MCF 10A (cell line): Measurements from ENCODE around the gene NGF. TPM values are rescaled to one million over a fixed set of nuclear protein-coding genes. Genes with fewer than 3 reads are reported as not detected.

Source experiments
- BruUV-seq: library from RNA; stranded (reverse); fragments of 400-500 nt; replicated peaks from 2 replicates; lab custom pipeline; 2021; lab: Mats Ljungman, UMichigan
- CTCF ChIA-PET: fragments of 300-600 bp; sonication (Branson Sonifier 250); formaldehyde crosslinking; extraction: SDS; loops from one replicate; lab custom pipeline; 2021; ENCODE audit warnings: antibody characterized with exemption, inconsistent platforms; lab: Yijun Ruan, JAX
- POLR2A ChIA-PET: fragments of 300-600, 350-650 bp; sonication (Branson Sonifier 250); formaldehyde crosslinking; extraction: SDS; loops from one replicate; lab custom pipeline; 2020; ENCODE audit warnings: antibody characterized with exemption, inconsistent platforms; lab: Yijun Ruan, JAX
- DNase-seq: peaks from one replicate; pipeline ENCODE4 v3.0.0-alpha.2; 2018; ENCODE audit not compliant: unreplicated experiment
- H3K27ac Mint-ChIP-seq: one replicate; pipeline ENCODE4 v1.8.0; 2022; ENCODE audit warnings: mild to moderate bottlenecking, low read depth, mixed read lengths; ENCODE audit not compliant: unreplicated experiment
- H3K27me3 Mint-ChIP-seq: one replicate; pipeline ENCODE4 v1.8.0; 2022; ENCODE audit warnings: mixed read lengths; ENCODE audit not compliant: insufficient read depth, unreplicated experiment
- H3K36me3 Mint-ChIP-seq: one replicate; pipeline ENCODE4 v1.8.0; 2022; ENCODE audit warnings: mild to moderate bottlenecking, moderate library complexity, mixed read lengths; ENCODE audit not compliant: insufficient read depth, unreplicated experiment
- H3K4me1 Mint-ChIP-seq: one replicate; pipeline ENCODE4 v1.8.0; 2022; ENCODE audit warnings: mixed read lengths; ENCODE audit not compliant: insufficient read depth, unreplicated experiment
- H3K4me3 Mint-ChIP-seq: one replicate; pipeline ENCODE4 v1.8.0; 2022; ENCODE audit warnings: mild to moderate bottlenecking, moderate library complexity, mixed read lengths; ENCODE audit not compliant: unreplicated experiment
- H3K9me3 Mint-ChIP-seq: one replicate; pipeline ENCODE4 v1.8.0; 2022; ENCODE audit warnings: mixed read lengths; ENCODE audit not compliant: unreplicated experiment
- intact Hi-C: fragments of 100-400 bp; cut with micrococcal nuclease; formaldehyde crosslinking; loops from 2 replicates; pipeline ENCODE4 v1.14.1; 2022
- total RNA-seq: library from RNA; stranded (reverse); gene quantifications from 2 replicates; pipeline ENCODE4 v1.2.3, GENCODE V29; 2022
- TF ChIP-seq, protein P1 (sequence below): fragments of 200-600 bp; IDR thresholded peaks from one replicate; pipeline ENCODE4 v1.8.0; 2022; ENCODE audit warnings: antibody characterized with exemption, mild to moderate bottlenecking; ENCODE audit not compliant: unreplicated experiment

NGF gene
- total RNA-seq, 1 experiment from 2014 or later: 1.1 TPM

DNA sequence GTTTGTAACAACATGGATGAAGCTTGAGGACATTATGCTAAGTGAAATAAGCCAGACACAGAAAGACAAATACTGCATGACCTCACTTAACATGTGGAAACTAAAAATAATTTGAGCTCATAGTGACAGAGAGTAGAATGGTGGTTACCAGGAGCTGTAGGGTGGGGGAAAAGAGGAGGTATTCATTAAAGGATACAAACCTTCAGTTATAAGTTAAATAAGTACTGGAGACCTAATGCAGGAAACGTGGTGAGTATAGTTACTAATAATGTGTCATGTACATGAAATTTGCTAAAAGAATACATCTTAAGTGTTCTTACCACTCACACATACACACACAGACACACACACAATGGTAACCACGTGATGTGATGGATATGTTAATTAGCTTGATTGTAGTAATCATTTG lies 86.7 kb downstream of the NGF start:
- H3K36me3 Mint-ChIP-seq: no peaks in the 10 kb centered on the region
- H3K27me3 Mint-ChIP-seq: no peaks in the 10 kb centered on the region
- ChIA-PET CTCF (interaction anchor here (0.6 kb wide), 1 partner anchor 224 kb away, joined by 3 read pairs; no protein-coding TSS in a partner anchor), POLR2A (interaction anchor here (0.6 to 1.8 kb wide), 5 partner anchors 11 to 83 kb away, joined by 3 to 4 read pairs (median 3); no protein-coding TSS in a partner anchor)
- intact Hi-C loops: no loop called here
- peak overlapping the region; percentile 90 for H3K27ac Mint-ChIP-seq
- H3K4me3 Mint-ChIP-seq: no peak overlapping the region
- TF ChIP-seq, protein P1, sequence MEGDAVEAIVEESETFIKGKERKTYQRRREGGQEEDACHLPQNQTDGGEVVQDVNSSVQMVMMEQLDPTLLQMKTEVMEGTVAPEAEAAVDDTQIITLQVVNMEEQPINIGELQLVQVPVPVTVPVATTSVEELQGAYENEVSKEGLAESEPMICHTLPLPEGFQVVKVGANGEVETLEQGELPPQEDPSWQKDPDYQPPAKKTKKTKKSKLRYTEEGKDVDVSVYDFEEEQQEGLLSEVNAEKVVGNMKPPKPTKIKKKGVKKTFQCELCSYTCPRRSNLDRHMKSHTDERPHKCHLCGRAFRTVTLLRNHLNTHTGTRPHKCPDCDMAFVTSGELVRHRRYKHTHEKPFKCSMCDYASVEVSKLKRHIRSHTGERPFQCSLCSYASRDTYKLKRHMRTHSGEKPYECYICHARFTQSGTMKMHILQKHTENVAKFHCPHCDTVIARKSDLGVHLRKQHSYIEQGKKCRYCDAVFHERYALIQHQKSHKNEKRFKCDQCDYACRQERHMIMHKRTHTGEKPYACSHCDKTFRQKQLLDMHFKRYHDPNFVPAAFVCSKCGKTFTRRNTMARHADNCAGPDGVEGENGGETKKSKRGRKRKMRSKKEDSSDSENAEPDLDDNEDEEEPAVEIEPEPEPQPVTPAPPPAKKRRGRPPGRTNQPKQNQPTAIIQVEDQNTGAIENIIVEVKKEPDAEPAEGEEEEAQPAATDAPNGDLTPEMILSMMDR: no peak
- BruUV-seq: no TSS peak
- no peak for DNase-seq
- H3K9me3 Mint-ChIP-seq: no peaks in the 10 kb centered on the region
- peaks cover 17% of the 10 kb centered on the region for H3K4me1 Mint-ChIP-seq

DNA sequence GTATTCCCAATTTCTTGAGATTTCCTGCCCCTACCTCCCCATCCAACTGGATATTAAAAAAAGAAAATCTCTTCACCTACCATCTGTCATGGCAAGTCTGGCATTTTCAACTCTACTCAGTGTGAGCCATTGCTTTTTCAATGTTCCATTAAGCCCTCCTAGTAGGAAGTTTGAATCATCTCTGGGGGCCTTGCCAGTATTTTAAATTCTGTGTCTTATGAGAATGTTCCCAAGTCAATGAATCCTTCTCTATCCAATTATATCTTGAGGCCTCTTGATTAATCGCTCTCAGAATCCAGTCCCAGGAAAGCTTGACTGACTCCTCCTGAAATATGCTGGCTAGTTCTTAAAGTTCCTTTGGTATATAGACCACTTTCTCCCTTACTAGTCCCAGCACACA lies 91.5 kb downstream of the NGF start:
- peaks cover 17% of the 10 kb centered on the region for H3K9me3 Mint-ChIP-seq
- BruUV-seq: no TSS peak
- H3K4me1 Mint-ChIP-seq: peaks cover 5% of the 10 kb centered on the region
- ChIA-PET POLR2A (no interaction called here), CTCF (no interaction called here)
- DNase-seq: no peak
- no peaks in the 10 kb centered on the region for H3K36me3 Mint-ChIP-seq
- H3K4me3 Mint-ChIP-seq: no peak overlapping the region
- H3K27me3 Mint-ChIP-seq: no peaks in the 10 kb centered on the region
- H3K27ac Mint-ChIP-seq: no peak overlapping the region
- intact Hi-C loops: no loop called here
- TF ChIP-seq, protein P1: no peak

DNA sequence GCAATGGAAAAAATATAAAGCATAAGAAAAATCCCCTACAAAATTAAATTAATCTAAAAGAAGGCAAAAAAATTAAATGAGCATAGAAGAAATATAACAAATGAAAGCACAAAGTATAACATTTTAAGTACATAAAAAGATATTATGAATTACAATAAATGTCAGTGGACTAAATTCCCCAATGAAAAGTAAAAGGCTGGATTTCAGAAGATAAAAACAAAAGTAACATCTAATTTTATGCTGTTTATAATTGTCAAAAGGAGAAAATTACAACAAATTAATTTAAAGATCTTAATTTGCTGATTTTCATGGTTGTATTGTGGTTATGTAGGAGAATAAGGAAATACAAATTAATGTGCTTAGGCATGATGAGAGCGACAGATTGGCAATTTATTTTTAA lies 92.8 kb downstream of the NGF start:
- TF ChIP-seq, protein P1: no peak
- CTCF ChIA-PET: no interaction called here
- intact Hi-C loops: no loop called here
- no peaks in the 10 kb centered on the region for H3K36me3 Mint-ChIP-seq
- H3K4me3 Mint-ChIP-seq: no peak overlapping the region
- H3K27ac Mint-ChIP-seq: no peak overlapping the region
- no peak for DNase-seq
- no peaks in the 10 kb centered on the region for H3K4me1 Mint-ChIP-seq
- no TSS peak for BruUV-seq
- H3K9me3 Mint-ChIP-seq: peaks cover 17% of the 10 kb centered on the region
- POLR2A ChIA-PET: no interaction called here
- no peaks in the 10 kb centered on the region for H3K27me3 Mint-ChIP-seq

DNA sequence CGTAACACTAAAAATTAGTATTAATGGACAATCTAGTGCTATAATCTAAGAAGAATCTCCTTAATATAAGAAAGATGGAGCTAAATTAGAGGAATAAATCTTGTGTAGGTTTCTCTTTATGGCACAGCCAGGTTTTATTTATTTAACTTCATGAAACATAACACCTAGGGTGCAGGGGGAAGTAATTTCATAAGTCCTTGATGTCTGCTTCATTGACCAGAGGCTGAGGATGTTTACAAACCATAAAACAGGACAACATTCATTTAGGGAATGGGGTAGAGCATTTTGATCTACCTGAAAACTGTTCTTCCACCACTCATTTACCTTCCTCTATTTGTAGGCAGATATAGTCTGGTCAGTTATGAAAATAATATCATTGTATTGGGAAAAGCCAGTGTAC lies 95.5 kb downstream of the NGF start:
- ChIA-PET CTCF (interaction anchor here (0.6 to 1.1 kb wide), 2 partner anchors 33 to 229 kb away, joined by 3 read pairs; no protein-coding TSS in a partner anchor), POLR2A (no interaction called here)
- Mint-ChIP-seq H3K4me1 (no peaks in the 10 kb centered on the region), H3K9me3 (peaks cover 24% of the 10 kb centered on the region), H3K4me3 (no peak overlapping the region), H3K27ac (no peak overlapping the region), H3K27me3 (no peaks in the 10 kb centered on the region), H3K36me3 (no peaks in the 10 kb centered on the region)
- intact Hi-C loops: no loop called here
- no TSS peak for BruUV-seq
- TF ChIP-seq, protein P1: no peak
- no peak for DNase-seq
